K562 (cell line): Measurements from ENCODE around the gene CAPZB. TPM values are rescaled to one million over a fixed set of nuclear protein-coding genes. Genes with fewer than 3 reads are reported as not detected.

Experiments
- ATF1 ChIP-seq, 2 experiments: fragments of 450-650 bp in 1 of 2; IDR thresholded peaks; 2 replicates each; pipeline ENCODE4 v1.6.1; 2016; ENCODE audit warnings: missing compliant biosample characterization in 1 of 2, missing genetic modification characterization in 1 of 2
- MTA3 ChIP-seq: fragments of 450-650 bp; formaldehyde crosslinking; IDR thresholded peaks from 2 replicates; pipeline ENCODE4 v1.6.1; 2017; ENCODE audit warnings: mild to moderate bottlenecking, borderline replicate concordance
- PYGO2 ChIP-seq: fragments of 450-650 bp; IDR thresholded peaks from 2 replicates; pipeline ENCODE4 v1.6.1; 2016; ENCODE audit warnings: mild to moderate bottlenecking, missing genetic modification characterization, moderate library complexity, missing compliant biosample characterization
- SMC3 ChIP-seq: conservative IDR thresholded peaks from 2 replicates; pipeline ENCODE4 v1.6.1; 2011; ENCODE audit warnings: low read depth, low read length, improper control_type of control experiment; ENCODE audit not compliant: insufficient read depth
- ZKSCAN3 ChIP-seq: fragments of 250-450 bp; sonication (Bioruptor Pico); IDR thresholded peaks from 2 replicates; pipeline ENCODE4 v1.4.0; 2020
- polyA plus RNA-seq, 8 experiments: library from polyadenylated mRNA; depleted of rRNA in 4 of 8; stranded (reverse) in 5 of 8; unstranded in 3 of 8; fragments of >200 nt; fragmentation: Nextera tagmentation in 2 of 8; fragmentation: Illumina TruSeq in 1 of 8; extraction: Ambion mirVana in 2 of 8; extraction: Trizol in 1 of 8; gene quantifications; 2 replicates each; pipeline versions ENCODE4 v1.2.1 to v1.2.3, GENCODE V29; 2011 to 2014; ENCODE audit warnings: inconsistent platforms in 1 of 8, missing spikeins in 1 of 8
- total RNA-seq, 7 experiments: library from RNA; depleted of rRNA in 6 of 7; stranded (reverse); fragments of >200 nt in 6 of 7; fragmentation: Illumina TruSeq in 2 of 7; extraction: Trizol in 2 of 7; gene quantifications; 2 replicates each; pipeline versions ENCODE4 v1.2.1 to v1.2.3, GENCODE V29; 2011 to 2021; ENCODE audit warnings: low replicate concordance in 1 of 7
- TF ChIP-seq, protein P1 (sequence below): fragments of 250-450 bp; sonication (Bioruptor Pico); IDR thresholded peaks from 2 replicates; pipeline ENCODE4 v1.4.0; 2020; ENCODE audit warnings: mild to moderate bottlenecking, moderate library complexity
- TF ChIP-seq, protein P2 (sequence below): fragments of 450-650 bp; IDR thresholded peaks from 2 replicates; pipeline ENCODE4 v1.7.1; 2018; ENCODE audit warnings: mild to moderate bottlenecking, low read depth; ENCODE audit not compliant: partially characterized antibody
- TF ChIP-seq, protein P3 (sequence below): sonication (generic); formaldehyde crosslinking; IDR thresholded peaks from 2 replicates; pipeline ENCODE4 v1.8.0; 2023; ENCODE audit warnings: missing genetic modification reagents, mild to moderate bottlenecking, borderline replicate concordance
- TF ChIP-seq, protein P4 (sequence below): fragments of 450-650 bp; formaldehyde crosslinking; conservative IDR thresholded peaks from 2 replicates; pipeline ENCODE4 v1.4.0; 2022; ENCODE audit warnings: mild to moderate bottlenecking, missing genetic modification characterization

The CAPZB gene
- total and polyA plus RNA-seq, 9 of the 15 experiments (the other 6 are each of a cell fraction or from before 2014, with no cell fraction given) = 57.6 to 297 (median 125) TPM

DNA sequence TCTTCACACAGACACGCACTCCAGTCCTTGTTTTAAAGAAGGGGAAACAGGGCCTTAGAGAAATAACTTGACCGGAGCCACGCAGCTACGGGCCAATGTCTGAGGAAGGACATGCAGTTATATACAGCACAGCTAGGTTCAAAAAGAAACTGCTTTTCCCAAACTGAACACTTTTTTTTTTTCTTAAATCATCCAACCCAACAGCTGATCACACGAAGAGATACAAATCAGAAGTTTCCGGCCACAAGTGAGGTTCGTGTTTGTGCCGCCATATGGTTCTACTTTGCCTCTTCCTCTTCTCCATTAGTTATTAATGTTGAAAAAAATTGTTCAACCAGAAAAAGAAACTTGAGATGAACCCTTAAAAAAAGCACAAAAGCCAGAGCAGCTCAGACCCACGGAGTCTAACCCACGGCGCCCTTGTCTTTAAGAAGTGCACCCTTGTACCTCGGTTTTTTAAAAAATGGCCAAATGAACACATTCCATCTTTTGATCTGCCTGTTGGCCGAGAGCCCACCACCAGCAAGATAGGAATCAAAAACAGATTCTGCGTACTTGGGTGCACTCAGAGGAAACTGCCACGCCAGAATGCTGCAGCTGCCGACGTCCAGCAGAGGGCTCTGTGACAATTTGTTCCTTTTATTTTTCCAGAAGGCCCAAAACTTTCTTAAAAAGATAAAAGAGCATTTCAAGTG lies 94.3 kb downstream of the CAPZB start (continued):
- TF ChIP-seq, protein P1, sequence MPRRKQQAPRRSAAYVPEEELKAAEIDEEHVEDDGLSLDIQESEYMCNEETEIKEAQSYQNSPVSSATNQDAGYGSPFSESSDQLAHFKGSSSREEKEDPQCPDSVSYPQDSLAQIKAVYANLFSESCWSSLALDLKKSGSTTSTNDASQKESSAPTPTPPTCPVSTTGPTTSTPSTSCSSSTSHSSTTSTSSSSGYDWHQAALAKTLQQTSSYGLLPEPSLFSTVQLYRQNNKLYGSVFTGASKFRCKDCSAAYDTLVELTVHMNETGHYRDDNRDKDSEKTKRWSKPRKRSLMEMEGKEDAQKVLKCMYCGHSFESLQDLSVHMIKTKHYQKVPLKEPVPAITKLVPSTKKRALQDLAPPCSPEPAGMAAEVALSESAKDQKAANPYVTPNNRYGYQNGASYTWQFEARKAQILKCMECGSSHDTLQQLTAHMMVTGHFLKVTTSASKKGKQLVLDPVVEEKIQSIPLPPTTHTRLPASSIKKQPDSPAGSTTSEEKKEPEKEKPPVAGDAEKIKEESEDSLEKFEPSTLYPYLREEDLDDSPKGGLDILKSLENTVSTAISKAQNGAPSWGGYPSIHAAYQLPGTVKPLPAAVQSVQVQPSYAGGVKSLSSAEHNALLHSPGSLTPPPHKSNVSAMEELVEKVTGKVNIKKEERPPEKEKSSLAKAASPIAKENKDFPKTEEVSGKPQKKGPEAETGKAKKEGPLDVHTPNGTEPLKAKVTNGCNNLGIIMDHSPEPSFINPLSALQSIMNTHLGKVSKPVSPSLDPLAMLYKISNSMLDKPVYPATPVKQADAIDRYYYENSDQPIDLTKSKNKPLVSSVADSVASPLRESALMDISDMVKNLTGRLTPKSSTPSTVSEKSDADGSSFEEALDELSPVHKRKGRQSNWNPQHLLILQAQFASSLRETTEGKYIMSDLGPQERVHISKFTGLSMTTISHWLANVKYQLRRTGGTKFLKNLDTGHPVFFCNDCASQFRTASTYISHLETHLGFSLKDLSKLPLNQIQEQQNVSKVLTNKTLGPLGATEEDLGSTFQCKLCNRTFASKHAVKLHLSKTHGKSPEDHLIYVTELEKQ = no peak
- TF ChIP-seq, protein P2, sequence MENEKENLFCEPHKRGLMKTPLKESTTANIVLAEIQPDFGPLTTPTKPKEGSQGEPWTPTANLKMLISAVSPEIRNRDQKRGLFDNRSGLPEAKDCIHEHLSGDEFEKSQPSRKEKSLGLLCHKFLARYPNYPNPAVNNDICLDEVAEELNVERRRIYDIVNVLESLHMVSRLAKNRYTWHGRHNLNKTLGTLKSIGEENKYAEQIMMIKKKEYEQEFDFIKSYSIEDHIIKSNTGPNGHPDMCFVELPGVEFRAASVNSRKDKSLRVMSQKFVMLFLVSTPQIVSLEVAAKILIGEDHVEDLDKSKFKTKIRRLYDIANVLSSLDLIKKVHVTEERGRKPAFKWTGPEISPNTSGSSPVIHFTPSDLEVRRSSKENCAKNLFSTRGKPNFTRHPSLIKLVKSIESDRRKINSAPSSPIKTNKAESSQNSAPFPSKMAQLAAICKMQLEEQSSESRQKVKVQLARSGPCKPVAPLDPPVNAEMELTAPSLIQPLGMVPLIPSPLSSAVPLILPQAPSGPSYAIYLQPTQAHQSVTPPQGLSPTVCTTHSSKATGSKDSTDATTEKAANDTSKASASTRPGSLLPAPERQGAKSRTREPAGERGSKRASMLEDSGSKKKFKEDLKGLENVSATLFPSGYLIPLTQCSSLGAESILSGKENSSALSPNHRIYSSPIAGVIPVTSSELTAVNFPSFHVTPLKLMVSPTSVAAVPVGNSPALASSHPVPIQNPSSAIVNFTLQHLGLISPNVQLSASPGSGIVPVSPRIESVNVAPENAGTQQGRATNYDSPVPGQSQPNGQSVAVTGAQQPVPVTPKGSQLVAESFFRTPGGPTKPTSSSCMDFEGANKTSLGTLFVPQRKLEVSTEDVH = peak; percentile 59
- TF ChIP-seq, protein P3, sequence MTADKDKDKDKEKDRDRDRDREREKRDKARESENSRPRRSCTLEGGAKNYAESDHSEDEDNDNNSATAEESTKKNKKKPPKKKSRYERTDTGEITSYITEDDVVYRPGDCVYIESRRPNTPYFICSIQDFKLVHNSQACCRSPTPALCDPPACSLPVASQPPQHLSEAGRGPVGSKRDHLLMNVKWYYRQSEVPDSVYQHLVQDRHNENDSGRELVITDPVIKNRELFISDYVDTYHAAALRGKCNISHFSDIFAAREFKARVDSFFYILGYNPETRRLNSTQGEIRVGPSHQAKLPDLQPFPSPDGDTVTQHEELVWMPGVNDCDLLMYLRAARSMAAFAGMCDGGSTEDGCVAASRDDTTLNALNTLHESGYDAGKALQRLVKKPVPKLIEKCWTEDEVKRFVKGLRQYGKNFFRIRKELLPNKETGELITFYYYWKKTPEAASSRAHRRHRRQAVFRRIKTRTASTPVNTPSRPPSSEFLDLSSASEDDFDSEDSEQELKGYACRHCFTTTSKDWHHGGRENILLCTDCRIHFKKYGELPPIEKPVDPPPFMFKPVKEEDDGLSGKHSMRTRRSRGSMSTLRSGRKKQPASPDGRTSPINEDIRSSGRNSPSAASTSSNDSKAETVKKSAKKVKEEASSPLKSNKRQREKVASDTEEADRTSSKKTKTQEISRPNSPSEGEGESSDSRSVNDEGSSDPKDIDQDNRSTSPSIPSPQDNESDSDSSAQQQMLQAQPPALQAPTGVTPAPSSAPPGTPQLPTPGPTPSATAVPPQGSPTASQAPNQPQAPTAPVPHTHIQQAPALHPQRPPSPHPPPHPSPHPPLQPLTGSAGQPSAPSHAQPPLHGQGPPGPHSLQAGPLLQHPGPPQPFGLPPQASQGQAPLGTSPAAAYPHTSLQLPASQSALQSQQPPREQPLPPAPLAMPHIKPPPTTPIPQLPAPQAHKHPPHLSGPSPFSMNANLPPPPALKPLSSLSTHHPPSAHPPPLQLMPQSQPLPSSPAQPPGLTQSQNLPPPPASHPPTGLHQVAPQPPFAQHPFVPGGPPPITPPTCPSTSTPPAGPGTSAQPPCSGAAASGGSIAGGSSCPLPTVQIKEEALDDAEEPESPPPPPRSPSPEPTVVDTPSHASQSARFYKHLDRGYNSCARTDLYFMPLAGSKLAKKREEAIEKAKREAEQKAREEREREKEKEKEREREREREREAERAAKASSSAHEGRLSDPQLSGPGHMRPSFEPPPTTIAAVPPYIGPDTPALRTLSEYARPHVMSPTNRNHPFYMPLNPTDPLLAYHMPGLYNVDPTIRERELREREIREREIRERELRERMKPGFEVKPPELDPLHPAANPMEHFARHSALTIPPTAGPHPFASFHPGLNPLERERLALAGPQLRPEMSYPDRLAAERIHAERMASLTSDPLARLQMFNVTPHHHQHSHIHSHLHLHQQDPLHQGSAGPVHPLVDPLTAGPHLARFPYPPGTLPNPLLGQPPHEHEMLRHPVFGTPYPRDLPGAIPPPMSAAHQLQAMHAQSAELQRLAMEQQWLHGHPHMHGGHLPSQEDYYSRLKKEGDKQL (CRISPR knock-in tag) = no peak
- TF ChIP-seq, protein P4, sequence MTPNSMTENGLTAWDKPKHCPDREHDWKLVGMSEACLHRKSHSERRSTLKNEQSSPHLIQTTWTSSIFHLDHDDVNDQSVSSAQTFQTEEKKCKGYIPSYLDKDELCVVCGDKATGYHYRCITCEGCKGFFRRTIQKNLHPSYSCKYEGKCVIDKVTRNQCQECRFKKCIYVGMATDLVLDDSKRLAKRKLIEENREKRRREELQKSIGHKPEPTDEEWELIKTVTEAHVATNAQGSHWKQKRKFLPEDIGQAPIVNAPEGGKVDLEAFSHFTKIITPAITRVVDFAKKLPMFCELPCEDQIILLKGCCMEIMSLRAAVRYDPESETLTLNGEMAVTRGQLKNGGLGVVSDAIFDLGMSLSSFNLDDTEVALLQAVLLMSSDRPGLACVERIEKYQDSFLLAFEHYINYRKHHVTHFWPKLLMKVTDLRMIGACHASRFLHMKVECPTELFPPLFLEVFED = no peak
- TF ChIP-seq ZKSCAN3 (CRISPR knock-in tag) (no peak), ATF1 (CRISPR knock-in tag; IDR thresholded peaks at IDR 0.05) (no peak), ATF1 (tag; IDR thresholded peaks at IDR 0.05) (peak; percentile 41; the same call in 1 of the 2 replicates), MTA3 (peak; percentile 19; the same call in 1 of the 2 replicates), PYGO2 (tag) (no peak), SMC3 (peak; percentile 81)
